ENCODE results near the gene WAPL.

WAPL gene

DNA sequence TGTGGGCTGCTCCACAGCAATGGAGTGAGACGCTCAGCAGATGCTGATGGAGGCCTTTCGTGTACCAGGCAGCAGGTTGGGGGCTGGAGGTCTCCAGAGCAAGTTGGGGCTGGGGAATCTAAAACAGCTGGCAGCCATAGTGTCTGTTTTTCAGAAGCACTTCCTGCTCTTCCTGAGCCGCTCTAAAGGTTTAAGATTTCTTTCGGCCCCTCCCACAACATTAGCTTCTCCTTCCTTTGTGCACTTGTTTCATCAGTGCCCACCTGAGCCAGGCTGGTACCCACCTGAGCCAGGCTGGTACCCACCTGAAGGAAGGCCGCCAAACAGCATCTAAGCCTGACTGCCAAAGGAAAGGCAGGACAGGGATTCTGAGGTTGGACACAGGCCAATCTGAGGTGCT, 18.4 kb upstream of the WAPL start:
- TF ChIP-seq CEBPB (IDR thresholded peaks at IDR 0.05) (no peak), FOXM1 (IDR thresholded peaks at IDR 0.05; ENCODE audit: borderline replicate concordance, low read depth) (no peak), NFIC (IDR thresholded peaks at IDR 0.05) (peak; percentile 10; the same call in 1 of the 2 replicates)

DNA sequence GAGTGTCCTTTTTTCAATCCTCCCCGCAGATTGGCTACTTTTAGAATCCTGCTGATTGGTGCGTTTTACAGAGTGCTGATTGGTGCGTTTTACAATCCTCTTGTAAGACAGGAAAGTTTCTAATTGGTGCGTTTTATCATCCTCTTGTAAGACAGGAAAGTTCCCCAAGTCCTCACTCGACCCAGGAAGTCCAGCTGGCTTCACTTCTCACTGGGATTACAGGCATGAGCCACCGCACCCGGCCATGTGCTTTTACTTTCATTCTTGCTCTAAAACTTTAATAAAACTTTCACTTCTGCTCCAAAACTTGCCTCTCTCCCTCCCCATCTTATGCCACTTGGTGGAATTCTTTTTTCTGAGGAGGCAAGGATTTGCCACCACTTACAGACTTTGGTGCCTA, 17.0 kb upstream of the WAPL start:
- TF ChIP-seq, protein P1, sequence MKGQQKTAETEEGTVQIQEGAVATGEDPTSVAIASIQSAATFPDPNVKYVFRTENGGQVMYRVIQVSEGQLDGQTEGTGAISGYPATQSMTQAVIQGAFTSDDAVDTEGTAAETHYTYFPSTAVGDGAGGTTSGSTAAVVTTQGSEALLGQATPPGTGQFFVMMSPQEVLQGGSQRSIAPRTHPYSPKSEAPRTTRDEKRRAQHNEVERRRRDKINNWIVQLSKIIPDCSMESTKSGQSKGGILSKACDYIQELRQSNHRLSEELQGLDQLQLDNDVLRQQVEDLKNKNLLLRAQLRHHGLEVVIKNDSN (IDR thresholded peaks at IDR 0.05) = no peak
- TF ChIP-seq EP300 (IDR thresholded peaks at IDR 0.05; ENCODE audit: borderline replicate concordance) = no peak
- TF ChIP-seq CREB1 (IDR thresholded peaks at IDR 0.05; ENCODE audit: low read depth) = no peak
- no peak for TF ChIP-seq RAD21 (IDR thresholded peaks at IDR 0.05; ENCODE audit: low read depth)
- no peak for TF ChIP-seq YY1 (IDR thresholded peaks at IDR 0.05; ENCODE audit: low read depth)
- no peak for TF ChIP-seq TEAD4 (IDR thresholded peaks at IDR 0.05)
- TF ChIP-seq NFIC (IDR thresholded peaks at IDR 0.05) = no peak
- TF ChIP-seq, protein P2, sequence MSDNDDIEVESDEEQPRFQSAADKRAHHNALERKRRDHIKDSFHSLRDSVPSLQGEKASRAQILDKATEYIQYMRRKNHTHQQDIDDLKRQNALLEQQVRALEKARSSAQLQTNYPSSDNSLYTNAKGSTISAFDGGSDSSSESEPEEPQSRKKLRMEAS (IDR thresholded peaks at IDR 0.05) = no peak
- TF ChIP-seq CEBPB (IDR thresholded peaks at IDR 0.05) = no peak
- TF ChIP-seq, protein P3, sequence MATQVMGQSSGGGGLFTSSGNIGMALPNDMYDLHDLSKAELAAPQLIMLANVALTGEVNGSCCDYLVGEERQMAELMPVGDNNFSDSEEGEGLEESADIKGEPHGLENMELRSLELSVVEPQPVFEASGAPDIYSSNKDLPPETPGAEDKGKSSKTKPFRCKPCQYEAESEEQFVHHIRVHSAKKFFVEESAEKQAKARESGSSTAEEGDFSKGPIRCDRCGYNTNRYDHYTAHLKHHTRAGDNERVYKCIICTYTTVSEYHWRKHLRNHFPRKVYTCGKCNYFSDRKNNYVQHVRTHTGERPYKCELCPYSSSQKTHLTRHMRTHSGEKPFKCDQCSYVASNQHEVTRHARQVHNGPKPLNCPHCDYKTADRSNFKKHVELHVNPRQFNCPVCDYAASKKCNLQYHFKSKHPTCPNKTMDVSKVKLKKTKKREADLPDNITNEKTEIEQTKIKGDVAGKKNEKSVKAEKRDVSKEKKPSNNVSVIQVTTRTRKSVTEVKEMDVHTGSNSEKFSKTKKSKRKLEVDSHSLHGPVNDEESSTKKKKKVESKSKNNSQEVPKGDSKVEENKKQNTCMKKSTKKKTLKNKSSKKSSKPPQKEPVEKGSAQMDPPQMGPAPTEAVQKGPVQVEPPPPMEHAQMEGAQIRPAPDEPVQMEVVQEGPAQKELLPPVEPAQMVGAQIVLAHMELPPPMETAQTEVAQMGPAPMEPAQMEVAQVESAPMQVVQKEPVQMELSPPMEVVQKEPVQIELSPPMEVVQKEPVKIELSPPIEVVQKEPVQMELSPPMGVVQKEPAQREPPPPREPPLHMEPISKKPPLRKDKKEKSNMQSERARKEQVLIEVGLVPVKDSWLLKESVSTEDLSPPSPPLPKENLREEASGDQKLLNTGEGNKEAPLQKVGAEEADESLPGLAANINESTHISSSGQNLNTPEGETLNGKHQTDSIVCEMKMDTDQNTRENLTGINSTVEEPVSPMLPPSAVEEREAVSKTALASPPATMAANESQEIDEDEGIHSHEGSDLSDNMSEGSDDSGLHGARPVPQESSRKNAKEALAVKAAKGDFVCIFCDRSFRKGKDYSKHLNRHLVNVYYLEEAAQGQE (IDR thresholded peaks at IDR 0.05; ENCODE audit: low read depth) = no peak
- no peak for TF ChIP-seq ZBTB7A (IDR thresholded peaks at IDR 0.05; ENCODE audit: low read depth)
- TF ChIP-seq FOXM1 (IDR thresholded peaks at IDR 0.05; ENCODE audit: borderline replicate concordance, low read depth) = no peak
- no peak for TF ChIP-seq TAF1 (IDR thresholded peaks at IDR 0.05; ENCODE audit: low read depth)
- no peak for TF ChIP-seq EGR1 (IDR thresholded peaks at IDR 0.05)
- TF ChIP-seq TCF12 (IDR thresholded peaks at IDR 0.05; ENCODE audit: low read depth) = no peak

DNA sequence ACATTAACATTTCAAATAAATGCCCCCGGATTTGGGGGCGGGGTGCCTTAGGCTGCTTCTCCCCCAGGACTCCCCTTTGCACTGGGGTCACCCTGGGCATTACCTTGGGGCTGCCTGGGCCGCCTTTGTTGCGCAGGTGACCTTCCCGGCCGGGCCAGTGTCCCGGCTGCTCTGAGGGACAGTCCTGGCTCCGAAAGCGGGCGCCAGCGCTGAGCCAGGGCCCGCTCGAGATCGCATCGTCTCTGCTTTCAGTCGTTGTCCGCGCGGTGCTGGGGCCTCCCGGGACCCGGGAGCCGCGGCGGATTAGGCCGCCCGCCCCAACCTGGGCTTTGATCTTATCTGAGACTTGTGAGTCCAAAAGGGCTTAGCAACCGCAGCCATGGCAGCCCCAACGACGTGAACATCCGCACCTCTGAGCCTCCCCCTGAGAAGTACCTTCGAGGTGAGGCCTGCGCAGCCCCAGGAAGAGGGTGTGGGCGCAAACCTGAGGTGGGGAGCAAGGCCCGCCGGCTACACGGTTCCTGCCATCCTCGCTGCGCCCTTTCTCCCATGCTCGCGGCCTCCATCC, 14.8 kb upstream of the WAPL start:
- TF ChIP-seq TCF12 (IDR thresholded peaks at IDR 0.05; ENCODE audit: low read depth) (no peak), YY1 (IDR thresholded peaks at IDR 0.05; ENCODE audit: low read depth) (no peak), EP300 (IDR thresholded peaks at IDR 0.05; ENCODE audit: borderline replicate concordance) (no peak), NFIC (IDR thresholded peaks at IDR 0.05) (no peak), CEBPB (IDR thresholded peaks at IDR 0.05) (no peak), FOXM1 (IDR thresholded peaks at IDR 0.05; ENCODE audit: borderline replicate concordance, low read depth) (no peak), ZBTB7A (IDR thresholded peaks at IDR 0.05; ENCODE audit: low read depth) (no peak), TEAD4 (IDR thresholded peaks at IDR 0.05) (no peak), RAD21 (IDR thresholded peaks at IDR 0.05; ENCODE audit: low read depth) (no peak), TAF1 (IDR thresholded peaks at IDR 0.05; ENCODE audit: low read depth) (no peak), CREB1 (IDR thresholded peaks at IDR 0.05; ENCODE audit: low read depth) (no peak)
- TF ChIP-seq, protein P2 (IDR thresholded peaks at IDR 0.05) = no peak
- TF ChIP-seq, protein P3 (IDR thresholded peaks at IDR 0.05; ENCODE audit: low read depth) = no peak
- TF ChIP-seq, protein P1 (IDR thresholded peaks at IDR 0.05) = no peak

DNA sequence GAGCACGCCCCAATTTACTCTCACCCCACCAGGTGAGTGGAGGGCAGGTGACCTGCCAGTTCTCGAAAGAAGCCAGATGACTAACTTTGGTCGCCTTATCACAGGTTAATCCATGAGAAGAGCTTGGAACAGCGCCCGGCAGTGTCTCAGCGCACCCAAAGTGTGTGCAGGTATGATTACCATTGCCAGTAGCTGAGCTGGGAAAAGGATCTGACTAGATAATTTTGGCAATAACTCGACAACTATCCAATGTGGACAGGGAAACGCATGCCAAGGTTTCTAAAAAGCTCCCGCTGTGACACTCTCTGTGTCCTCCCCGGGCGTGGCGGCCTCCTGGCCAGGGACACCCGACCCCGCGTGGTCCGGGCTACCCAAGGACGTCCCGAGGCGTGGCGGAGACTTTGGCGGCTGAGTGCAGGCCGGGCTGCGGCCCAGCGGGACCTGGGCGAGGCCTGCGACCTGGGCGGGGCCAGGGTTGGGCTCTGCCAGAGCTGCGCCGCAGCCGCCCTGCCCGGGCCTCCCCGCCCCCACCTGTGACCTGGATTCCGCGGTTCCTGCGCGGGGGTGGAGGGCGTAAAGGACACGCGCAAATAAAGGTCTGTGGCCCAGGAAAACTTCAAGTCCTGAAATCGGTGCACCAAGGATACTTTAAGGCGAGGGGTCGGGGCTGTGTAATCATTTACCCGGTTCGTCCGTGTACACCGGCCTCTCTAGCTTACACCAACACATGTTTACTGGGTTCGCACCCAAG, 13.7 kb upstream of the WAPL start:
- TF ChIP-seq FOXM1 (IDR thresholded peaks at IDR 0.05; ENCODE audit: borderline replicate concordance, low read depth) (no peak), CREB1 (IDR thresholded peaks at IDR 0.05; ENCODE audit: low read depth) (no peak), ZBTB7A (IDR thresholded peaks at IDR 0.05; ENCODE audit: low read depth) (peak; percentile 51; the same call in 1 of the 2 replicates), TAF1 (IDR thresholded peaks at IDR 0.05; ENCODE audit: low read depth) (peak; percentile 57), EP300 (IDR thresholded peaks at IDR 0.05; ENCODE audit: borderline replicate concordance) (peak; percentile 67; the same call in 1 of the 2 replicates), YY1 (IDR thresholded peaks at IDR 0.05; ENCODE audit: low read depth) (no peak), NFIC (IDR thresholded peaks at IDR 0.05) (peak; percentile 64), TCF12 (IDR thresholded peaks at IDR 0.05; ENCODE audit: low read depth) (peak; percentile 84; the same call in 1 of the 2 replicates), EGR1 (IDR thresholded peaks at IDR 0.05) (peak; percentile 95), TEAD4 (IDR thresholded peaks at IDR 0.05) (peak; percentile 74)
- TF ChIP-seq, protein P1 (IDR thresholded peaks at IDR 0.05) = peak; percentile 45; the same call in 1 of the 2 replicates
- TF ChIP-seq, protein P3 (IDR thresholded peaks at IDR 0.05; ENCODE audit: low read depth) = no peak
- TF ChIP-seq, protein P2 (IDR thresholded peaks at IDR 0.05) = peak; percentile 90

All from Ishikawa (cell line).